WTC11 (cell line): ENCODE results near the gene CATSPERE. TPM values are rescaled to one million over a fixed set of nuclear protein-coding genes. Genes with fewer than 3 reads are reported as not detected.

Experiments used
- ATAC-seq: fragments of 200-7000 bp; cut with Tn5 transposase; 2 replicates; pipeline ENCODE4 v1.10.0; 2021; ENCODE audit warnings: mild to moderate bottlenecking, moderate library complexity
- CTCF ChIA-PET: fragments of 300-600 bp; sonication (Branson Sonifier 250); formaldehyde crosslinking; loops from one replicate; lab custom pipeline; 2021; ENCODE audit warnings: antibody characterized with exemption; lab: Charles Lee
- POLR2A ChIA-PET: fragments of 350-600 bp; sonication (Branson Sonifier 250); formaldehyde crosslinking; loops from one replicate; lab custom pipeline; 2021; ENCODE audit warnings: antibody characterized with exemption; lab: Charles Lee
- DNase-seq: peaks from one replicate; pipeline ENCODE4 v3.0.0; 2021; ENCODE audit warnings: low spot score
- H3K27ac Mint-ChIP-seq: 2 replicates; pipeline ENCODE4 v1.8.0; 2021; ENCODE audit warnings: mixed read lengths
- H3K27me3 Mint-ChIP-seq: 2 replicates; pipeline ENCODE4 v1.8.0; 2021; ENCODE audit warnings: low read depth, mild to moderate bottlenecking, moderate library complexity, mixed read lengths
- H3K36me3 Mint-ChIP-seq: 2 replicates; pipeline ENCODE4 v1.8.0; 2021; ENCODE audit warnings: mixed read lengths
- H3K4me1 Mint-ChIP-seq: 2 replicates; pipeline ENCODE4 v1.8.0; 2022; ENCODE audit warnings: mixed read lengths
- H3K4me3 Mint-ChIP-seq: 2 replicates; pipeline ENCODE4 v1.8.0; 2021; ENCODE audit warnings: mild to moderate bottlenecking, moderate library complexity, mixed read lengths
- H3K9me3 Mint-ChIP-seq: 2 replicates; pipeline ENCODE4 v1.8.0; 2021; ENCODE audit warnings: mixed read lengths
- ATF2 ChIP-seq: sonication (generic); formaldehyde crosslinking; IDR thresholded peaks from 2 replicates; pipeline ENCODE4 v1.8.1; 2022; ENCODE audit warnings: low read depth, missing genetic modification reagents, borderline replicate concordance
- ATF3 ChIP-seq: sonication (generic); formaldehyde crosslinking; conservative IDR thresholded peaks from 2 replicates; pipeline ENCODE4 v1.8.1; 2022; ENCODE audit warnings: mild to moderate bottlenecking, missing genetic modification reagents
- ATF6 ChIP-seq: sonication (generic); formaldehyde crosslinking; IDR thresholded peaks from 2 replicates; pipeline ENCODE4 v1.8.1; 2023; ENCODE audit warnings: mild to moderate bottlenecking, missing genetic modification reagents
- ESRRA ChIP-seq: sonication (generic); formaldehyde crosslinking; IDR thresholded peaks from 2 replicates; pipeline ENCODE4 v1.8.1; 2022; ENCODE audit warnings: mild to moderate bottlenecking, missing genetic modification reagents, borderline replicate concordance
- FOXJ3 ChIP-seq: sonication (generic); formaldehyde crosslinking; IDR thresholded peaks from 2 replicates; pipeline ENCODE4 v1.9.0; 2021; ENCODE audit warnings: missing genetic modification reagents, mild to moderate bottlenecking, borderline replicate concordance
- GRHL2 ChIP-seq: fragments of 250-450 bp; sonication (Bioruptor Pico); IDR thresholded peaks from 2 replicates; pipeline ENCODE4 v1.8.0; 2022; ENCODE audit warnings: mild to moderate bottlenecking, moderate library complexity; ENCODE audit not compliant: insufficient replicate concordance, severe bottlenecking
- GTF2I ChIP-seq: fragments of 250-450 bp; sonication (Bioruptor Pico); conservative IDR thresholded peaks from 2 replicates; pipeline ENCODE4 v1.4.0; 2021; ENCODE audit warnings: mild to moderate bottlenecking
- IRF1 ChIP-seq: sonication (generic); formaldehyde crosslinking; IDR thresholded peaks from 2 replicates; pipeline ENCODE4 v1.8.0; 2023; ENCODE audit warnings: missing genetic modification reagents
- MYBL2 ChIP-seq: sonication (generic); formaldehyde crosslinking; IDR thresholded peaks from 2 replicates; pipeline ENCODE4 v1.8.1; 2023; ENCODE audit warnings: mild to moderate bottlenecking, moderate library complexity, missing genetic modification reagents
- NR3C1 ChIP-seq: sonication (generic); formaldehyde crosslinking; conservative IDR thresholded peaks from 2 replicates; pipeline ENCODE4 v1.8.1; 2023; ENCODE audit warnings: low read depth, mild to moderate bottlenecking, missing genetic modification reagents
- PRDM15 ChIP-seq: sonication (generic); formaldehyde crosslinking; IDR thresholded peaks from 2 replicates; pipeline ENCODE4 v1.8.0; 2022; ENCODE audit warnings: missing genetic modification reagents
- SMAD3 ChIP-seq: sonication (generic); formaldehyde crosslinking; IDR thresholded peaks from 2 replicates; pipeline ENCODE4 v1.8.0; 2022; ENCODE audit warnings: missing genetic modification reagents, mild to moderate bottlenecking, borderline replicate concordance
- SMAD4 ChIP-seq: sonication (generic); formaldehyde crosslinking; IDR thresholded peaks from 2 replicates; pipeline ENCODE4 v1.8.0; 2022; ENCODE audit warnings: mild to moderate bottlenecking, missing genetic modification reagents
- SOX15 ChIP-seq: fragments of 250-450 bp; sonication (Bioruptor Pico); IDR thresholded peaks from 2 replicates; pipeline ENCODE4 v1.9.0; 2021; ENCODE audit warnings: mild to moderate bottlenecking
- STAT6 ChIP-seq: sonication (generic); formaldehyde crosslinking; conservative IDR thresholded peaks from 2 replicates; pipeline ENCODE4 v1.8.1; 2023; ENCODE audit warnings: mild to moderate bottlenecking, low read depth, missing genetic modification reagents, moderate library complexity
- ZBTB43 ChIP-seq: sonication (generic); formaldehyde crosslinking; IDR thresholded peaks from 2 replicates; pipeline ENCODE4 v1.8.1; 2023; ENCODE audit warnings: mild to moderate bottlenecking, missing genetic modification reagents
- ZNF219 ChIP-seq: sonication (generic); formaldehyde crosslinking; IDR thresholded peaks from 2 replicates; pipeline ENCODE4 v1.8.0; 2023; ENCODE audit warnings: missing genetic modification reagents, mild to moderate bottlenecking, borderline replicate concordance
- ZNF317 ChIP-seq: sonication (generic); formaldehyde crosslinking; IDR thresholded peaks from 2 replicates; pipeline ENCODE4 v1.8.1; 2023; ENCODE audit warnings: low read depth, mild to moderate bottlenecking, moderate library complexity, missing genetic modification reagents, borderline replicate concordance
- ZNF396 ChIP-seq: fragments of 250-450 bp; sonication (Bioruptor Pico); IDR thresholded peaks from 2 replicates; pipeline ENCODE4 v1.8.0; 2021; ENCODE audit warnings: mild to moderate bottlenecking, moderate library complexity, borderline replicate concordance
- ZNF512 ChIP-seq: sonication (generic); formaldehyde crosslinking; IDR thresholded peaks from 2 replicates; pipeline ENCODE4 v1.8.1; 2022; ENCODE audit warnings: missing genetic modification reagents, borderline replicate concordance
- total RNA-seq: library from RNA; stranded (reverse); gene quantifications from 3 replicates; pipeline ENCODE4 v1.2.3, GENCODE V29; 2021

CATSPERE gene
- total RNA-seq, 1 experiment from 2014 or later, result 0.66 TPM

GRCh38 chr1:244556263-244556662 is 95.2 kb downstream of the CATSPERE start:
- DNase-seq (no peak), ATAC-seq (no peak)
- Mint-ChIP-seq H3K27ac (no peak overlapping the region), H3K27me3 (no peaks in the 10 kb centered on the region; the same call in 1 of the 2 replicates), H3K9me3 (peaks cover 54% of the 10 kb centered on the region), H3K4me1 (no peaks in the 10 kb centered on the region), H3K4me3 (no peak overlapping the region), H3K36me3 (peaks cover 16% of the 10 kb centered on the region)
- POLR2A ChIA-PET, result no interaction called here
- TF ChIP-seq IRF1 (no peak), ATF6 (CRISPR knock-in tag) (no peak), ZNF219 (no peak), SOX15 (CRISPR knock-in tag) (no peak), ESRRA (CRISPR knock-in tag) (no peak), GTF2I (no peak), STAT6 (no peak), ATF3 (CRISPR knock-in tag) (no peak), SMAD3 (CRISPR knock-in tag) (no peak), ZNF317 (no peak), ZBTB43 (CRISPR knock-in tag) (no peak), ZNF396 (no peak), ATF2 (CRISPR knock-in tag) (no peak), MYBL2 (CRISPR knock-in tag) (no peak), FOXJ3 (CRISPR knock-in tag) (no peak), PRDM15 (CRISPR knock-in tag) (no peak), SMAD4 (CRISPR knock-in tag) (no peak), NR3C1 (CRISPR knock-in tag) (no peak), GRHL2 (CRISPR knock-in tag) (no peak), ZNF512 (CRISPR knock-in tag) (no peak)
- CTCF ChIA-PET, result no interaction called here
